ELR (cell line): ENCODE measurements around the gene TMUB2.

ENCODE experiments used
- DNase-seq: peaks from one replicate; pipeline ENCODE4 v3.0.0-alpha.2; 2015; ENCODE audit warnings: low read depth

TMUB2 gene

GRCh38 chr17:44176671-44177501, 9.9 kb upstream of the TMUB2 start:
- no peak for DNase-seq

GRCh38 chr17:44177640-44178039, 9.1 kb upstream of the TMUB2 start:
- no peak for DNase-seq

DNA sequence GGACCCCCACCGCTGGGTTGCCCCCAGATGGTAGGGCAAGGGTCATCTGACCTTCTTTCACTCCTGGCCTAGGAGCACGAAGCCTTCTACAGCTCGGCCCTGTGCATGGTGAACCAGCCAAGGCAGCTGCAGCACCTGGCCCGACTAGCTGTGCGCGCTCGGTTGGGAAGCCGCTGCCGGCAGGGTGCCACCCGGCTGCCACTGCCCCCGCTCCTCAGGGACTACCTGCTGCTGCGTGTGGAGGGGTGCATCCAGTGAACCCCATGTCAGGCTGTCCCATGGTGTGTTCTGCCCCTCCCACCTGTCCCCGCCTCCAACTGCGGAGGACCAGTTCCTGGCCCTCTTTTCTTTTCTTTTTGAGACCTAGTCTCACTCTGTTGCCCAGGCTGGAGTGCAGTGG, 8.6 kb upstream of the TMUB2 start:
- no peak for DNase-seq

- no peak for DNase-seq
These were observed 3.7 kb upstream of the TMUB2 start for GRCh38 chr17:44183024-44183423.

GRCh38 chr17:44184212-44184810, 2.5 kb upstream of the TMUB2 start:
- no peak for DNase-seq

GRCh38 chr17:44187131-44187899, 543 bp downstream of the TMUB2 start:
- DNase-seq, result peak; percentile 55

GRCh38 chr17:44188576-44189403, 2.0 kb downstream of the TMUB2 start:
- DNase-seq, result no peak

- no peak for DNase-seq
These were observed 3.7 kb downstream of the TMUB2 start for GRCh38 chr17:44190481-44190880.

DNA sequence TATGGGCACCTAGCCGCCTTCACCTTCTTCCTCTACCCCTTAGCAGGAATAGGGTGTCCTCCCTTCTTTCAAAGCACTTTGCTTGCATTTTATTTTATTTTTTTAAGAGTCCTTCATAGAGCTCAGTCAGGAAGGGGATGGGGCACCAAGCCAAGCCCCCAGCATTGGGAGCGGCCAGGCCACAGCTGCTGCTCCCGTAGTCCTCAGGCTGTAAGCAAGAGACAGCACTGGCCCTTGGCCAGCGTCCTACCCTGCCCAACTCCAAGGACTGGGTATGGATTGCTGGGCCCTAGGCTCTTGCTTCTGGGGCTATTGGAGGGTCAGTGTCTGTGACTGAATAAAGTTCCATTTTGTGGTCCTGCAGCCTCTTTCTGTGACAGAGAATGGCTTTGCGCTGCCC, 4.6 kb downstream of the TMUB2 start:
- DNase-seq, result no peak

GRCh38 chr17:44191941-44192496, 5.2 kb downstream of the TMUB2 start:
- no peak for DNase-seq

DNA sequence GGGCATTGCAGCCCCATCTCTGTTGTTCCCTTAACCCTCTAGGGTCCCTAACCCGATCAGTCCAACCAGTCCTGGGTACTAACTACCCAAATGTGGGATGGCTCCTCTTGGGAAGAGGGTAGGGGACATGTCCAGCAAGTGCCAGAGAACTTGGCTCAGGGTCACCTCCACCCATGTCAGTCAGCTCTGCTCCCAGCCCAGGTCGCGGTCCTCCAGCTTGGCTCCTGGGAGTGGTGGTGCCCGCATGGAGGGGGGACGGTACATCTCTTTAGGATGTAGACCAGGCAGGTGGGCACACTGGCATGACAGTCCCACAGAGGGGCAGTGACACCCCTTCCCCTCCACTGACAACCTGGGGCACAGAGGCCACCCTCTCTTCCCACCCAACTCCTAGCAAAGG, 6.0 kb downstream of the TMUB2 start:
- DNase-seq, result no peak

- DNase-seq, result no peak
These were observed 6.7 kb downstream of the TMUB2 start for GRCh38 chr17:44193326-44194084.

GRCh38 chr17:44197107-44197506, 10.3 kb downstream of the TMUB2 start:
- no peak for DNase-seq

DNA sequence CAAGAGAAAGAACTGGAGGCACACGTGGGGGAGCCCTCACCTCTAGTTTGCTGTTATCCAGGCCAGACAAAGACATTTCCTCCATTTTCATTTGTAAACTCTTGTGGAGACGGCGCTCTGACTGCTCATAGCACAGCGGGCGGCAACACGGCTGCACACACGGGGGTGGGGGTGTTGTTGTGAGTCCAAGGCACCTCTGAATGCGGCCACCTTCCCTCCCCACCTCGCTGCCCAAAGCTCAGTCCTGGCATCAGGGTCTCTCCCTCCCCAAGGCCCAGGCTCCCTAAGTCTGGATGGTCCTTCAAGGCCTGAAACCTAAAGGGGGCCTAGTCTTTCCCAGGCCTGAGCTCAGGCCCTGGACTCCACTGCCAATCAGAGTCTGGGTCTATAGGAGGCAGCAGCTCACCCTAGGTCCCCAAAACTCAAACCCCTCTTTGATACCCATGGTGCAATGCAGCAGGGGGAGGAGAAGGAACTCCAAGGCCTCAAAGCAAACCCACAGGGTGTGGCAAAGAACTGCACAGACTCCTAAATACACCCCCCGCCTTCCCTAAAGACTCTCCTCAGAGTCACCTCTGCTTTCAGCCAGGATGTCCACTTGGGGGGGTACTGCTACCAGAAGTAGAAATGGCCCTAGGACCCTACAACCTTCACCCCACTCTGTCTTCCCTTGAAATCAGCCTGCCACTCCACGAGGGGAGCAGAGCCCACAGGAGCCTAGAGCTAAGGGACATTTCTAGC, 11.4 kb downstream of the TMUB2 start:
- peak; percentile 70 for DNase-seq

- DNase-seq, result peak; percentile 63
These were observed 12.2 kb downstream of the TMUB2 start for GRCh38 chr17:44198721-44199552.

DNA sequence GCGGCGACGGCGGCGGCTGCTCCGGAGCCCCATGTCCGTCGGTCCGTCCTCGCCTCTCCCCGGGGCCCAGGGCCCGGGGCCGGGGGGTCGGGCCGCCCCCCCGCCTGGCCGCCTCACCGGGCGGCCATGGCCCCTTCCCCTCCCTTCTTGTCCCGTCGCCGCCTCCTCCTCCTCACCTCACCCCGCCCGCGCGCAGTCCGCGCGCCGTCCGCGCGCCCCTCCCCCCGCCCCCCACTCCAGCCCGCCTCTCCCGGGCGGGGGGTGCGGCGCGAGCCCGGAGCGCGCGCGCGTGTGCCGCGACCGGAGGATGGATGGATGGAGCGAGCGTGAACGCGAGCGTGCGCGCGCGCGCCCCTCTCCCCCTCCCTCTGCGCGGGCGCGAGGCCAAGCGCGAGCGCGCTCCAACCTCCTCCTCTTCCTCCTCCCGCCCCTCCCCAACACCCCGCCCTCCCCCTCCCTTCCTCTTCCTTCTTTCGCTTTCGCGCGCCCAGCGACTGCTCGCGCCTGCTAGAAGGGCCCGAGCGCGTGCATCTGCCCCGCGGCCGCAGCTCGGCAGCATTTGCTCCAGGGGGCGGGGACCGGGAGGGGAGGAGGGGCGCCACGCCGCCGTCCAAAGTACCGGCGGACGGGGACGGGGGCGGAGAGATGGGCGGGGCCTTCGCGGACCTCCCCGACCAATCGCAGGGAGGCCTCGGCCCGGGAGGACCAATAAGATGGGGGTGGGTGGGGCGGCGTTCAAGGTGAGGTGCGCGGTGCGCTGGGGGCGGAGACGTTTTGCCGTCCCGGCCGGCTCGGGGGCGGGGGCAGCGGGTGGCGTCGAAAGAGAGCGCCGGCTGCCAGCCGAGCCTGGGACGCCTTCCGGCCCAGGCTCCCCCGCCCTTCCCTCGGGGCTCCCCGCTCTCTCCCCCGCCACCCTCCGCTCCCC, 13.0 kb downstream of the TMUB2 start, which contains the start of gene ATXN7L3:
Gene ATXN7L3, minus strand, starts transcription at position 332 of the 925 bp plus-strand sequence. CDS start 1,814 bp downstream, outside the sequence.
- DNase-seq, result peak; percentile 99

DNA sequence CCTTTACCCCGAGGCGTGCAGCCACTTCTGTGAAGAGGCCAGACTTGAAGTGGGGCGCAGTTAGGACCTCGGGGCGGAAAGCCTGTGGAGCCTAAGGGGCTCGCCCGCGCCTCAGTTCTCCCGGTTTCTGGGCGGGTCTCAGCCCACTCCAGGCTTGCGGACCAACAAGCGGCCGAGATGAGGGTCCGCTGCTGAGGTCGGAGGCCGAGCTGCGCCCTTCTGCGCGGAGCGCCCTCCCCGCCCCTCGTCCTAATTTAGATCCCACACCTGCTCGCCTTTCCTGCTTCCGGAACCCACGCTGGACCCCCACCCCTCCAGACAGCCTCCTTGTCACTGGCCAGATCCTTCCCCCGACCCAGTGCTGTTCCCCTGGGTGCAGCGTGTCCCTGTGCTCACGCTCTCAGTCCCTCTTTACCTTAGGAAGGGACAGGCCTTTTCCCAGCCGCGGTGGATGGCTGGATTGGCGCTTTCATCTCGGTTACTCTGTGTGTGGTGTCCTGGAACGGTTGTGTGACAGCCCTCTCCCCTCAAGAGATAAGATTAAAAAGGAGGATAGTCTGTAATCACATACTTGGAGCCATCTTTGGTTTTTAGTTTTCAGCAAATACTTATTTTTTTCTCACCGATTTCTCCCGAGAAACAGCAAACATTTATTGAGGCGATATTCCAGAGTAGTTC, 13.8 kb downstream of the TMUB2 start:
- peak; percentile 29 for DNase-seq
